Measurements from ENCODE around the gene NF1.

GRCh38 chr17:31411707-31412285, 317.0 kb downstream of the NF1 start:
- TF ChIP-seq POLR2A (IDR thresholded peaks at IDR 0.05; ENCODE audit: low read depth) = no peak
- TF ChIP-seq, protein P1, sequence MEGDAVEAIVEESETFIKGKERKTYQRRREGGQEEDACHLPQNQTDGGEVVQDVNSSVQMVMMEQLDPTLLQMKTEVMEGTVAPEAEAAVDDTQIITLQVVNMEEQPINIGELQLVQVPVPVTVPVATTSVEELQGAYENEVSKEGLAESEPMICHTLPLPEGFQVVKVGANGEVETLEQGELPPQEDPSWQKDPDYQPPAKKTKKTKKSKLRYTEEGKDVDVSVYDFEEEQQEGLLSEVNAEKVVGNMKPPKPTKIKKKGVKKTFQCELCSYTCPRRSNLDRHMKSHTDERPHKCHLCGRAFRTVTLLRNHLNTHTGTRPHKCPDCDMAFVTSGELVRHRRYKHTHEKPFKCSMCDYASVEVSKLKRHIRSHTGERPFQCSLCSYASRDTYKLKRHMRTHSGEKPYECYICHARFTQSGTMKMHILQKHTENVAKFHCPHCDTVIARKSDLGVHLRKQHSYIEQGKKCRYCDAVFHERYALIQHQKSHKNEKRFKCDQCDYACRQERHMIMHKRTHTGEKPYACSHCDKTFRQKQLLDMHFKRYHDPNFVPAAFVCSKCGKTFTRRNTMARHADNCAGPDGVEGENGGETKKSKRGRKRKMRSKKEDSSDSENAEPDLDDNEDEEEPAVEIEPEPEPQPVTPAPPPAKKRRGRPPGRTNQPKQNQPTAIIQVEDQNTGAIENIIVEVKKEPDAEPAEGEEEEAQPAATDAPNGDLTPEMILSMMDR (IDR thresholded peaks at IDR 0.05) = no peak
- no peak for TF ChIP-seq POLR2AphosphoS5 (IDR thresholded peaks at IDR 0.05)
